SU-DHL-6 (cell line): ENCODE measurements around the gene SUMO4.

Source experiments
- H2AFZ ChIP-seq: fragments of 200-600 bp; sonication (generic); 2 replicates; pipeline ENCODE4 v1.6.1; 2014; ENCODE audit warnings: low read depth, mild to moderate bottlenecking, moderate library complexity, mixed read lengths, antibody characterized with exemption, low read length; ENCODE audit not compliant: severe bottlenecking
- H3F3A ChIP-seq: fragments of 200-600 bp; shearing (Covaris generic); 2 replicates; pipeline ENCODE4 v1.6.0; 2016; ENCODE audit warnings: antibody characterized with exemption, mild to moderate bottlenecking; ENCODE audit not compliant: insufficient read depth
- H3K27ac ChIP-seq: fragments of 200-600 bp; sonication (generic); 2 replicates; pipeline ENCODE4 v1.5.1; 2016; ENCODE audit warnings: low read depth, mild to moderate bottlenecking, low read length, moderate library complexity, mixed read lengths
- H3K27me3 ChIP-seq: fragments of 200-600 bp; sonication (generic), shearing (Covaris generic); 2 replicates; pipeline ENCODE4 v1.6.0; 2014; ENCODE audit warnings: mild to moderate bottlenecking, low read length
- H3K36me3 ChIP-seq: fragments of 200-600 bp; sonication (generic); 2 replicates; pipeline ENCODE4 v1.6.1; 2014; ENCODE audit warnings: mild to moderate bottlenecking, low read length, mixed read lengths
- H3K4me2 ChIP-seq: fragments of 300-600, 200-600 bp; shearing (Covaris generic), sonication (generic); 2 replicates; pipeline ENCODE4 v1.6.0; 2014; ENCODE audit warnings: low read length, low read depth, mild to moderate bottlenecking; ENCODE audit not compliant: poor library complexity, severe bottlenecking
- H3K4me3 ChIP-seq: fragments of 200-600 bp; sonication (generic); 2 replicates; pipeline ENCODE4 v1.5.1; 2014; ENCODE audit warnings: antibody characterized with exemption, low read length, mild to moderate bottlenecking, mixed read lengths; ENCODE audit not compliant: insufficient read depth, poor library complexity, severe bottlenecking
- H3K79me2 ChIP-seq: fragments of 200-600 bp; sonication (generic); 2 replicates; pipeline ENCODE4 v1.6.1; 2014; ENCODE audit warnings: mild to moderate bottlenecking, low read length, moderate library complexity; ENCODE audit not compliant: insufficient read depth
- H3K9ac ChIP-seq: fragments of 200-600 bp; sonication (generic); 2 replicates; pipeline ENCODE4 v1.7.0; 2014; ENCODE audit warnings: mild to moderate bottlenecking, low read length
- H3K9me2 ChIP-seq: fragments of 200-600 bp; sonication (generic); replicated peaks from 2 replicates; pipeline ENCODE4 v1.6.1; 2014; ENCODE audit warnings: low read length; ENCODE audit not compliant: insufficient read depth
- H3K9me3 ChIP-seq: fragments of 200-600 bp; sonication (generic); 2 replicates; pipeline ENCODE4 v1.6.1; 2014; ENCODE audit warnings: low read length, mixed read lengths; ENCODE audit not compliant: insufficient read depth
- H4K20me1 ChIP-seq: fragments of 200-600 bp; sonication (generic); 2 replicates; pipeline ENCODE4 v1.6.1; 2014; ENCODE audit warnings: low read depth, mild to moderate bottlenecking, antibody characterized with exemption, low read length, moderate library complexity, mixed read lengths
- EZH2phosphoT487 ChIP-seq: fragments of 200-600 bp; sonication (generic), shearing (Covaris generic); conservative IDR thresholded peaks from 2 replicates; pipeline ENCODE4 v1.6.1; 2018; ENCODE audit warnings: mild to moderate bottlenecking, antibody characterized with exemption, low read length, moderate library complexity, mixed read lengths
- TF ChIP-seq, protein P1 (sequence below): fragments of 200-600 bp; sonication (generic); IDR thresholded peaks from one replicate; pipeline ENCODE4 v1.5.1; 2017; ENCODE audit warnings: antibody characterized with exemption, mild to moderate bottlenecking, low read length, moderate library complexity; ENCODE audit not compliant: insufficient read depth, poor library complexity, severe bottlenecking

Gene SUMO4

DNA sequence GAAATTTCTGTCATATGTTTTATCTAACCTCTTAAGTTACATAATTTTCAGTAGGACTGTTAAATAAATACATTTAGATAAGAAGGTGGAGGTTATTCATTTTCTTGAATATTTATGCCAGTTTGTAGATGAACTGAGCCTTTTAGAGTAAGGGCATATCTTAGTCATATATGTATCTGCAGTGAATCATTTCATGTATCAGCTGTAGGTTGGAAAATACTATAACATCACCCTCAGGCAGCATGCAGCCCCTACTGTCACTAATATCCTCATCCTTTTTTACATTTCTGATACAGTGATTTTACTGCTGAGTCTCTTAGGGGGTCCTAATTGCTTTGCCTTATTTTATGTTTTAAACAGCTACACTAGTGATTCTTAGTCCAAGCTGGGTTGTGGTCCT is 19.5 kb upstream of the SUMO4 start:
- Histone ChIP-seq H2AFZ (no peak overlapping the region), H3K9me2 (no peaks in the 10 kb centered on the region), H3K9me3 (no peaks in the 10 kb centered on the region), H3F3A (0 out of 2 replicates have a peak, but pooled peaks cover 5% of the 10 kb centered on the region), H3K4me3 (no peak overlapping the region), H3K27me3 (no peaks in the 10 kb centered on the region), H3K9ac (no peak overlapping the region), H3K4me2 (no peak overlapping the region), H3K79me2 (no peaks in the 10 kb centered on the region), H4K20me1 (no peaks in the 10 kb centered on the region), H3K27ac (no peak overlapping the region), H3K36me3 (peaks cover 22% of the 10 kb centered on the region; the same call in 1 of the 2 replicates)
- TF ChIP-seq, protein P1, sequence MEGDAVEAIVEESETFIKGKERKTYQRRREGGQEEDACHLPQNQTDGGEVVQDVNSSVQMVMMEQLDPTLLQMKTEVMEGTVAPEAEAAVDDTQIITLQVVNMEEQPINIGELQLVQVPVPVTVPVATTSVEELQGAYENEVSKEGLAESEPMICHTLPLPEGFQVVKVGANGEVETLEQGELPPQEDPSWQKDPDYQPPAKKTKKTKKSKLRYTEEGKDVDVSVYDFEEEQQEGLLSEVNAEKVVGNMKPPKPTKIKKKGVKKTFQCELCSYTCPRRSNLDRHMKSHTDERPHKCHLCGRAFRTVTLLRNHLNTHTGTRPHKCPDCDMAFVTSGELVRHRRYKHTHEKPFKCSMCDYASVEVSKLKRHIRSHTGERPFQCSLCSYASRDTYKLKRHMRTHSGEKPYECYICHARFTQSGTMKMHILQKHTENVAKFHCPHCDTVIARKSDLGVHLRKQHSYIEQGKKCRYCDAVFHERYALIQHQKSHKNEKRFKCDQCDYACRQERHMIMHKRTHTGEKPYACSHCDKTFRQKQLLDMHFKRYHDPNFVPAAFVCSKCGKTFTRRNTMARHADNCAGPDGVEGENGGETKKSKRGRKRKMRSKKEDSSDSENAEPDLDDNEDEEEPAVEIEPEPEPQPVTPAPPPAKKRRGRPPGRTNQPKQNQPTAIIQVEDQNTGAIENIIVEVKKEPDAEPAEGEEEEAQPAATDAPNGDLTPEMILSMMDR, result no peak
- TF ChIP-seq EZH2phosphoT487, result no peak

DNA sequence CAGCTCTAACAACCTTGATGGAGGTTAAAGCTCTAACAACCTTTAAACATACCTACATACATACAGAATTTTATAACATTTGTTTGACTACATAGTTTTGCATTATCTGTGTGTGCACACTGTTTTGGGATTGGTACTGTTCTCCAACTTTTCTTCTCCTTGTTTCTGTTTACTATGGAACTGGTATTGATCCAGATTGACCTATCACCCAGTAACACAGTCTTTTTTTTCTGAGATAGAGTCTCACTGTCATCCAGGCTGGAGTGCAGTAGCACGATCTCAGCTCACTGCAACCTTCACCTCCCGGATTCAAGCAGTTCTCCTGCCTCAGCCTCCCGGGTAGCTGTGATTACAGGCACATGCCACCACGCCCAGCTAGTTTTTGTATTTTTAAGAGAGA is 16.7 kb upstream of the SUMO4 start:
- no peaks in the 10 kb centered on the region for H3K9me2 ChIP-seq
- 0 out of 2 replicates have a peak, but pooled peaks cover 4% of the 10 kb centered on the region for H3K79me2 ChIP-seq
- H3K4me3 ChIP-seq, result no peak overlapping the region
- no peak overlapping the region for H2AFZ ChIP-seq
- H3K9me3 ChIP-seq, result no peaks in the 10 kb centered on the region
- no peak overlapping the region for H3K4me2 ChIP-seq
- H3K27ac ChIP-seq, result no peak overlapping the region
- TF ChIP-seq, protein P1, result no peak
- TF ChIP-seq EZH2phosphoT487, result no peak
- H3F3A ChIP-seq, result no peaks in the 10 kb centered on the region
- peaks cover 27% of the 10 kb centered on the region for H3K36me3 ChIP-seq
- no peaks in the 10 kb centered on the region for H3K27me3 ChIP-seq
- H3K9ac ChIP-seq, result no peak overlapping the region
- no peaks in the 10 kb centered on the region for H4K20me1 ChIP-seq

DNA sequence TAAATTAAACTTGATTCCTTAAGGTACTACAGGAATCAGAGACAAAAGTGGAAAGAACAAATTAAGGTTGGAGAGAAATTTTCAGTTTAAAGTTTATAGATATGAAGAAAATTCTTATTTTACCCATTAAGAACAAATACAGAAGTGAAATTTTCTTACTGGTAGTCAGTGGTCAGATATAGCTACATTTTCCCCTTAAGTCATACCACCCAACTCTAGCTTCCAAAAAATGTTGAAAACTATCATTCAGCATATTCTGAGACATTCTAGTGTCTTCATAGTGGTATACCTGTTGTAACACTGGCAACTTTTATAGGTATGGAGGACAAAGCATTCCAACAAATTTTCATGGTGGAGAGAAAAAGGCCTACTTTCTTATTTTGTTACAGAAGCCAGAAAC is 15.6 kb upstream of the SUMO4 start:
- no peaks in the 10 kb centered on the region for H4K20me1 ChIP-seq
- no peak overlapping the region for H3K4me3 ChIP-seq
- no peak overlapping the region for H3K9ac ChIP-seq
- no peak overlapping the region for H3K4me2 ChIP-seq
- no peaks in the 10 kb centered on the region for H3F3A ChIP-seq
- H3K79me2 ChIP-seq, result 0 out of 2 replicates have a peak, but pooled peaks cover 4% of the 10 kb centered on the region
- H3K36me3 ChIP-seq, result peaks cover 25% of the 10 kb centered on the region
- H3K27me3 ChIP-seq, result no peaks in the 10 kb centered on the region
- H3K9me2 ChIP-seq, result no peaks in the 10 kb centered on the region
- no peaks in the 10 kb centered on the region for H3K9me3 ChIP-seq
- no peak overlapping the region for H3K27ac ChIP-seq
- TF ChIP-seq, protein P1, result no peak
- no peak for TF ChIP-seq EZH2phosphoT487
- no peak overlapping the region for H2AFZ ChIP-seq
